ENCODE data around the gene UXS1.

Gene UXS1

DNA sequence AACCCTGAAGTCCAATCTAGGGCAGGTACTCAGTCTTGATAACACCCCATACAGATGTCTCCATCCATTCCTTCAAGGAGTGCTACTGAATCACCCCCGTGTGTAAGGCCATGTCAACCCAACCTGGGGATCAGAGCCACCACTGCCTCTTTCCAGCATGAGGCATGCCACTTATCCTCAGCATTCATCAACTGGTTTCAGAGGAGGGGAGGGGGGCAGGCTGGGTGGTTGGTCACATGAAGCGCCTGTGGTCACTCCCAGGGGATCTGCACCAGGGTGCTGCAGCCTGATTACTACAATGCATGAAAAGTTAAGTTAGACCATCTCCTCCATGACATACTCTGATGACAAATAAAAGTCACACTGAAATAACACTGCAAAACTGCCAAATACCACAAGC, 65.0 kb downstream of the UXS1 start:
- DNase-seq = no peak

DNA sequence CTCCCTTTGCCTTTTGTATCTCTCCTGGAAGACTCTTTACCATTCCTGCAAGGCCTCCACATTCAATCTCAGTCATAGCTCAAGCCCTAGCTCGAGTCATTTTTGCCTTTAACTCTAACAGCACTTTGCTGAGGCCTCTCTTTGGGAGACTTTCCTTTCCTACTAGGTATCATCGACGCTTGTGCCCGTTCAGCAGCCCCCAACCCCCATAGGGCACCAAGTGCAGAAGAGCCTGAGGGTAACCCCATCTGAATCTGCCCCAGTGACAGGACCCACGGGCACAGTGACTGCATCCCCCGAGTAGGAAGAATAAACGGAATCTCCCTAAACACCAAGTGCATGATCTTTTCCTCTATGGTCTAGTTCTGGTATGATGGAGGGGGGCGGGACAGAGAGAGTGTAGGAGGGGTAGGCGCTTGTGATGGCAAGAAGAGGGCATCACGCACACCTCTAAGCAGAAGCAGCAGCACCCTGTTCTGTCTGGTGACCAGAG, 66.3 kb downstream of the UXS1 start:
- no peak for DNase-seq

DNA sequence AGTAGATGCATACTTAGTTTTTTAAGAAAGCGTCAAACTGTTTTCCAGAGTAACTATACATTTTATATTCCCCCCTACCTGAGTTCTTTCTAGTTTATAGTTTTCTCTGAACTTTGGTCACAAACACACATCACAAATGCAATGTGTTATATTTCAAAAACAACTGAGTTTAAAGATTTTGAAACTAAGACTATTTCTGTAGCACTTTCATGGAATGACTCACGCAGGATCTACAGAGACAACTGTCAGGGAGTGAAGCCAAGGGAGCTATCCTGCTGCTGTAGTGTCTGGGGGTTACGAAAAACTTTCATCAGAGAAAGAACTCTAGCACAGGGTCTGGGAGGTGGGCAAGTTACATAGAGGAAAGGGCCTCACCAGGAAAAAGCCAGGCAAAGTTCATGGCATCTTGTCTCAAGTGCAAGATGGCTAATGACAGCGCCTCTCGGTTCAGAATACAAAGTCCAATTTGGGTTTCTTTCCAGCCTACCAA, 66.8 kb downstream of the UXS1 start:
- no peak for DNase-seq

DNA sequence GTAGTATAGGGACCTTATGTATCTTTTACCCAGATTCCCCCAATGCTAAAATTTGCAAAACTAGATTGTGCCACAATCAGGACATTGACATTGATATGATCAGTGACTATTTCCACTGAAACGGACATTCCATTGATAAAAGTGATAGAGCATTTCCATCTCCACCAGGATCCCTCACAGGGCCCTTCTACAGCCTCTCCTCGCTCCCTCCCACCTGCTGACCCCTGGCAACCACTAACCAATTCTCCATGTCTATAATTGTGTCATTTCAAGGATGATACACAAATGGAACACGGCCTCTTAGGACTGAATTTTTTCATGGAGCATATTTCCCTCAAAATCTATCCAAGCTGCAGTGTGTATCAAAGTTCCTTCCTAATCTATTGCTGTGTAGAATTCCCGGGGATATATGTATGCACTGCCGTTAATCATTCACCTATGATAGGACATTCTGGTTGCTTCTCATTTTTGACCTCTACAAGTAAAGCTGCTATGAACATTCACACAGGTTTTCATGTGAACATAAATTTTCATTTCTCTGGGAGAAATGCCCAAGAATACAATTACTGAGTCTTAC, 67.3 kb downstream of the UXS1 start:
- DNase-seq = no peak

DNA sequence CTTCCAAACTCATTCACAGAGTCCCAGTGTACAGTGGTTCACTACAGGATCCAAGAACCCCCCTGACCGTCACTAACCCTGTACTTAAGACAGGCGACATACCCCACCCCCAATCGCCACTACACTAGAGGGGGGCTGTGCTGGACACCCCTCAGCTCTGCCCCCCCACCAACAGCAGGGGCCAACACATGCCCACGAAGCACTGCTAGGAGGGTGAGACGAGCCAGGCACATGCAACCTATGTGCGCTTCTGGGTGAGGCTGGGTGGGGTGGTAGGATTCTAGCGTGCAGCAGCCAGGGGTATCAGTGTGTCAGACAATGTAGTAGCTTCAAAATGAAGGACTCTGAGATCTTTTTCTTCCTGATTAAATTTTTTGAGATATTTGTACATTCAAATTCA, 67.8 kb downstream of the UXS1 start:
- no peak for DNase-seq

DNA sequence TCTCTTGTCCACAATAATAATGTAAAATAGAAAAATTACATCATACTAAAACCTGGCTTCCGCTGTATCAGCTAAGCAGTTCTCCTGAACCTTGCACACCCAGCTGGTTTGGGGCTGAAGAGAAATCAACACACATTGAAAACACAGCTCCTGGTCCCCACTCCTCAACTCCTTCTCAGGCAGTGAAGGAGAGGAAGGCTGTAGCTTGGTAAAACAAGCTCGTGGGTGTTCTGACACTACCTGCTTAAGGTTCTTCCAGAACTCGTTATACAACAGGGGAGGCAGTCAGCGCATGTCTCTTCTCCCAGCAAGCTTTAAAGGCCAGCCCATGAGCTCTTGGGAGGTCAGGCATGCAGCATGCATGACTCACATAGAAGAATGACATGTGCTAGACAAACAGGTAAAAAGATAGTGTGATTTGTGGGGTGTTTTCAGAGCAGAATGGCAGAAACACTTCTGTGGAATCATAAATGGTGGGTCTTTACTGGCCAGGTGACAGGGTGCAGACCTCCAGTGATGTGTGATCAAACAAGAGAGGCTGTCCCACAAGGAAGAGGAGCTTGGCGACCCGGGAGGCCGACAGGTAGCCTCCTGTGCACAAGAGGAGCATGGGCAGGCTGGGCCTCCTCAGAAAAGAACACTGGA, 69.1 kb downstream of the UXS1 start:
- no peak for DNase-seq

DNA sequence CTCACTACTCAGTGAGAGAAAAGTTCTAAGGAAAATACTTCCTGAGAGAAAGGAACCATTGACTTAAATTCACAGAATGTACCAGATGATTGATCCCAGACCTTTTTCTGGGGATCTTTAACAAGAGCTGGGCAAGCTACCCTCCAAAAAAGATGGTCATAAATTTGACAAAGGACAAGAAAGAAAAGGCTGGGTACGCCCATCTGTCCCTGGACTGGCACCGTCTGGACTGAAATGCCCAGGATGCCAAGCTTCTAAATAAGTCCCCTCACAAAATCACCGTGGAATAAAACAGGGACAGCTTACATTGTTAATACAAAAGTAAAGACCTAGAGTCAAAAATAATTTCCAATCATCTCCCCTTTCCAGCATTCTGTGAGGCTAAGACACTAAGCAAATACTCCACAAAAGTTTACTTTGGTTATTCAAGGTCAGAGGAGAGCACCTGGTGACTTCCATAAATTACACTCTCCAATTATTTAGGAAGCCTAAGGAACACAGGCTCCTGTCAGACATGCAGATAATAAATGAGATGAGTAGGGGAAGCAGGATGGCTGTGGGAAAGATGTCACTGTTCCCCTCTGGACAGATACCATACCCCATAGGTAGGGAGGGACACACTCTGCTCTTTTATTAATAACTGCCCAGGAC, 69.9 kb downstream of the UXS1 start:
- no peak for DNase-seq

DNA sequence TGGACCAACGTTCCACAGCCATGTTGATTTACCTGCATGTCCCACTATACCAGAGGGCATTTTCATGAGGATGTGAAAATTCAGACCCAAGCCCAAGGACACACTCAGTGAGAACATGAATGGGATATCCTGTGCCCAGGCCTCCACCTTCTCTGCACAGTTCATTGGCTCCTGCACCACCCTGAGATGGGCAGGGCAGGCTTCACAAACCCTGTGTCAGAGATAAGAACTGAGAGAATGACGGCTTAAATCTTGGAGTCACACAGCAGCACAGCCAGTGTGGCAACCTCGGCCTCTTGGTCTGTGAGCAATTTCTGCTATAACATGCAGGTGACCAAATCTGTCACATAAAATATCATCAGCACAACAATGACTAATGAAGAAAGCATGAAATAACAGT, 71.9 kb downstream of the UXS1 start:
- DNase-seq = no peak

DNA sequence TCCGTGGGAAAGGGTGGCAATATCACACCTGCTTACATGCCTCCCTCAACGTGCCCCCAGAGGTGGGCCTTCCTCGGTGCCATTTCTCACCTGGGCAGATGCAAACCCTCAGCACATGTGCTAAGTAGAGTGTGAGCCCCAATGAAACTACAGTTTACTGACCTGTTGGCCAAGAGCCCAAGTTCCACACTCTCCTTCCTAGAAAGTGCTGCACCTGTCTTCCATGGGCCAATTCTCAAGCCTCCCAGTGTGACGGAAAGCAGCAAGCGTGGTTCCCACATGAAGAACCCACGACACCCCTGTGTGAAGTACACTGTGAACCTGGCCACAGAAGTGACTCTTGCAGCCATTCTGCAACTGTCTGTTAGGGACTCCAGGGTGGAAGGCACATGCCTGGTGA, 73.7 kb downstream of the UXS1 start:
- DNase-seq = no peak

DNA sequence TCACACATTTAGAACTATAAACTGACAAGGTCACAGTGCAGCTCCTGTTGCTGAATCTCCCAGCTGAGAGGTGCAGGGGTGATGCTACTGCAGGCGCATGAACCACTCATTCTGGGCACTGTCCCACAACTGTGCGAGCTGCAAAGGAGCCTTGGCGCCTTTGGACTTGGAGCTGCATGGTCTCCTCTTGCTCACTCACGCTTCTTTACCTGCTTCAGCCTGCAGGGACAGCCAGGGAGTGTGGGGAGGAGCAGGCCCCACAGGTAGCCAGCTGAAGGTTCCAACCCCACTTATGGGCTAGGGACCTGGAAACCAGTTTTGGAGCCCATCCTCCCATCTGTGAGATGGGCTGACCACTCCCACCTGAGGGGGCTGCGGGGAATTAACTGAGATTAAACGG, 75.0 kb downstream of the UXS1 start:
- no peak for DNase-seq

DNA sequence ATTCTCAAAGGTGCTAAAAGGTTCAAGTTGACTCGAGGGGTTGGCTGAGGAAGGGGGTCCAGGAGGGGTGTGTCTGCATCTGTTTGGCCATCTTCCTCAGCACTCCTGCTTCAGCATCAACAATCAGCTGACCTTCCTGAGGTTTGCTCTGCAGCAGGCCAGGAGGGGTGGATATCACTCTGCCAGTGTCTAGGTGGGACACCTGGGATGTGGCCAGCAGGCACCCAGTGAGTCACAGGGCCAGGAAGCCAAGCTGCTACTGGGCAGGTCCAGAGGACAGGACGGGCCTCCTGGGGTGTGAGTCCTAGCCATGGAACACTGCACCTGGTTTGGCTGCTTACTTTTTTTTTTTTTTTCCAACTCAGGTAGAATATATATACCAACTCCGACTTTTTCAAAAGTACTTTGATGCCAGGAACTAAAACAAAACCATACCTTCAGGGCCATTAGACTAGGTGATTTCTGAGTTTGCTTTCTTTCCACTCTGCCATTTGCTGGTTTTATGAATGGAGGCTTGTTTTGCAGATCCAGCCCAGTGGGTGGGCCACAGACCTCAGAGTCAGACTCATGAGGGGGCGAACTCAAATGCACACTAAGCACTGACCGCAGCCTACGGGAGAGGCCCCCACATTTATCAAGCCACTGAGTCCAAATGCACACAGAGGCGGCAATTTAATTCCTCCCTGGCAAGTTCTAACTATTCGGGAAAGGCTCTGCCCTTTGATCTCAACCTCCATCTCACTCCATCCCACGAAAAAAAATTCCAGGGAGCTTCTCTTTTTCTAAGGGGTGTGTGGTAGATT, 76.0 kb downstream of the UXS1 start:
- no peak for DNase-seq

DNA sequence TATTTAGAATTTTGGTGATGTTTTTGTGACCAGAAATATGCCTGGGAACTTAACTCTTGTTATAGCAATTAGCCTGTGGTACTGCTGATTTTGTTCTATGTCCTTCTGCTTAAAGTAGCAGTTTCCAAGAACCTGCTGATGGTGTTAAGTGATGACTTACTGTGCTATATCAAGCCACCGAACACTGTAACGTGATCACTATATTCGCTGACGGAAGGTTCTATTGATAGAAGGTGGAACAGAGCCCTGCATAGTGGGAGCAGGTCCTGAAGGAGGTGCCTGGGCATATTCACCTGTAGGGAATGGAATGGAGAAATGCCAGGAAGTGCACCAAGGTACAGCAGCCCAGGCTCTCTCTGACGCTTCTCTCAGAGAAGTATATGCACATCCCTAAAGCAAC, 76.8 kb downstream of the UXS1 start:
- no peak for DNase-seq

DNA sequence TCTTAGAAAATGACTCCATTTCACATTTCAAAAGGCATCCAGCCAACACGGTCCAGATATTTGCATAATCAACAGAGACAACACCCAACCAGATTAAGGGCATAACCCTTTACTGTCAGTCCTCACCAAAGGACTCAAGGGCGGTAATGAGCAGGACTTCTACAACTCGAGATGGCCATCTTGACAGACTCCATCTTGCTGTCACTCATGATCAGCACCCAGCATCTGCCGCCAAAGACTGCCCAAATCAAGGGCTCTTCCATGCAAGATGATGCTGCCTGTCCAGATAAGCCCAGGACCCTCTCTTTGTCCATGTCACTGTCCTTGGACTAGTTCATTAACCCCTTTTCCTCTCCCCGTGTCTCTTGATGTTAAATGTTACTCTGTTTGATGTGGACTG, 77.9 kb downstream of the UXS1 start:
- DNase-seq = no peak

DNA sequence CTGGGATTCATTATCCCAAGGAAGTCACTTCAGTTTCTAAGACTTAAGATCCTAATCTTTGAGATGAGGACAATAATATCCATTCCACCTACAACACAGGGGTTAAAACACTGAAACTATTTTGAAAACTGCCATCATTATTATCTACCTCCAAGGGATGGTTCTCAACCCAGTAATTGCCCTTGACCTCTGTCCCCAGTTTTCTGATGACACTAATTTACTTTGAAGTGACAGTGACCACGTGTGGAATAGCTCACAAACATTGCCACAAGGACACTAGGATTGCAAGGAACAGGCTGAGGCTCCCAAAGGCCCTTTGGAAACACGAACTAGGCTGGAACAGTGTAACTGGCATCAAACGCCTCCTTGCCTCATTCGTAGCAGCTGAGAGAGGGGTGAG, 78.4 kb downstream of the UXS1 start:
- DNase-seq = no peak

DNA sequence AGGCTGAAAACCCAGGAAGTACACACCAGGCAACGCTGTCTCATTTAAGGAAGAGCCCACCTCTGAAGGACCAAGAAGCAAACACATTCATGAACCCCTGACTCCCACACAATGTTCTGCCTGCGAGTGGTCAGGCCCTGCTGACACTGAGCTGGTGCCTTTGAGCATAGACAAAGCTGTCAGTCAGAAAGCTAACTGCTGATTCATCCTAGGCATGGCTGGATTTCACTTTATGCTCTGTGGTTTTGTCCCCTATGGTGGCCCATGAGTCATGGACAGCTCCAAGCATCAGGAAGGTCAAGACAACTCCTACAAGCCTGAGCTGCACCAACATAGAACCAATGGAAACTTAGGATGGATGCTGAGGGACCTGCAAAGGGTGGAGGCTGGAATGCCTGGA, 78.9 kb downstream of the UXS1 start:
- no peak for DNase-seq

DNA sequence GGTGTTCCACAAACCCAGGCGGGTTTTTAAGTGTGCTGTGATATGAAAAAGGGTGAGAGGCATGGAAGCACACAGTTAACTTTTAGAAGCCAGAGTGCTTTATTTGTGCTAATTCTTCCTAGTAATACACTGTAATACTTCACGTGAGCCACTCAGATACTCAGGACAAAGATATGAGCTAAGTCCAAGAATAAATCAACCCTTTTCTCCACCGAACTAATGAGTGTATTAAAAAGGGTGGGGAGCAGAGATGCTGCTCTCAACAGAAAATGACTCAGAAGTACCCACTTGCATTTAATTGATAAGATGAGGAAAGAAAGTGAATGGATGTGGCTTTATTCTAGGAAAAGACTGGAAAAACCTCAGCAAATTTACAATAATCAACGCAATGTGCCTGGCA, 79.9 kb downstream of the UXS1 start:
- no peak for DNase-seq

DNA sequence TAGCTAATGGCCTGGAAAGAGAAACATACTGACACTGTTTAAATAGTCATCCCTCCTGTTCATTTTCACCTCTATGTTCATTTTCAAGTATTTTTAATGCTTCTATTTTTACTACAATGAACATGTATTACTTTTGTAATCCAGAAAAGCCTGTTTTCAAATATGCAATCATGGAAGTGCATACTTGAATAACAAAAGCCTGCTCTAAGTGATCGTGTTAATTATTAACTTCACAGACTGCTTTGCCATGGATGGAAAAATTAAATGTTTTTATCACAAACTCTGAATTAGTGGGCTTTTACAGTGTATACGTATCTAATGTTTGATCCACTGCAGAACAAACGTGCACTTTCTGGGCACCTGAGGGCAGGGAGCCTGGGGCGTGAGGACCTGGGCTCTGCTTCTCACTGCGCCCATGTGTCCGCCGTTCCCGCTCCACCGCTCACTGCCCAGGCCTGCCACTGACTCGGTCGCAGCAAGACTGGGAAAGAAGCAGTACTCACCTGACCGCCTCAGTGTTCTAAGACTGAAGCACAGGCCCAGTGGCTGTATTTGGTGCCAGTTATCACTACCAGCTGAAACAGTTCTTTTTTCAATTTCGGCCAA, 80.6 kb downstream of the UXS1 start:
- no peak for DNase-seq

DNA sequence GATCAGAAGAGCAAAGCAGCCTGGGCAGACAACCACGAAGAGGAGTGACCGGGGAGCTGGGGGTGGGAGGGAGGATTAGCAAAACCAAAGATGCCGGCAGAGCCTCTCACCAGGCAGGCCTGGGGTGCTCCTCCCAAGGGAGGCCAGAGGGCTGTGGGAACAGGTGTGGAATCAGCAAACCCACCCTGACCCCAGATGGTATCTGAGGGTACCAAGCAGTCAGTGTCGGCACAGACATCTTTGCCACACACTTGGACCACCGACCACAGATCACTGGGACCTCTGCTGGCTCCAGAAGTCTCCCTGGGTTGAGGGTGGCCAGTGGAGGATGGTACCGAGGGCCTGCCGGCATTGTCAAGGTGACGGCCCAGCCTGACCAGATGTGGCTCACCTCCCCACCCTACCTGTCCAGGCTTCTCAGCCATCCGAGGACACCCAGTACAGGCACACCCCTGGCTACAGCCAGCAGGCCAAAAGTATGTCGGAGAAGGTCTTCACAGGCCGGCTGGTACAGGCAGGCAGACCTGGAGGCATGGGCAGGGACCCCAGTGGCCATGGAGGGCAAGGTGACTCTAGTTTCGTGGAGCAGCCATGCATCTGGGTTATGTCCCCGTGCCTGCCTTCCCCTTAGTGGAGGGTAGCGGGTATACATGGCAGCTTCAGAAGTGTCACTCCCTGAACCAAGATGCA, 82.1 kb downstream of the UXS1 start:
- DNase-seq = no peak

DNA sequence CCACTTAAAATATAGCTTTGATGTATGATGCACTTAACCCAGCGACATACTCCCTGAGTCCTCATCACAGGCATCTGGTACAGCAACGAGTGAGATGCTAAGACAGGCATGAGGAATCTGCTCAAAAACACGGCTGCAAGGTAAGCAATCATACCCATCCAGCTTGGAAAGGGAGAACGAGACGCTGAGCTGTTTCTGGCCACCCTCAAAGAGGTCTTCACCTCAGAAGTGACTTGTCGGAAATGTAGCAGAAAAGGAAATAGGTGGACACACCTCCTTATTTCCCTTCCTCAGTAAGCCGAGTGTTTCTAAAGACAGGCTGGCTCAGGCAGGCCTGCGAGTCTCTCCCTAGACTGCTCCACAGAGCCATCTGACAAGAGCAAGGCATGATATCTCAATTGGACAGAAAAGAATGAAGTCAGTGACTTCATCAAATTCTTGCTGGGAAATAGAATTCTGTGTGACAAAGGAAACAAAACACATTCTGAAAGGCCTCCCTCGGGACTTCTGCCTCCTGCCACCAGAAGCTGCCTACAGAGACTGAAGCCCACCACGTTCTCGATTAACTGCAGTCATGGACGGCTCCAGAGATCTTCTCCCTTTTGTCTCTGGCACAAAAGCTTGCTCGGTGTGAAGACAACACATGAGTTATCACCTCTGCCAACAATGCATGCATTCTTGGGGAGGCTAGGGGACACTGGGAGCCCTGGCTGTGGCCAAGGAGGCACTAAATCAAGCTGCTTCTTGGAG, 84.3 kb downstream of the UXS1 start:
- no peak for DNase-seq

DNA sequence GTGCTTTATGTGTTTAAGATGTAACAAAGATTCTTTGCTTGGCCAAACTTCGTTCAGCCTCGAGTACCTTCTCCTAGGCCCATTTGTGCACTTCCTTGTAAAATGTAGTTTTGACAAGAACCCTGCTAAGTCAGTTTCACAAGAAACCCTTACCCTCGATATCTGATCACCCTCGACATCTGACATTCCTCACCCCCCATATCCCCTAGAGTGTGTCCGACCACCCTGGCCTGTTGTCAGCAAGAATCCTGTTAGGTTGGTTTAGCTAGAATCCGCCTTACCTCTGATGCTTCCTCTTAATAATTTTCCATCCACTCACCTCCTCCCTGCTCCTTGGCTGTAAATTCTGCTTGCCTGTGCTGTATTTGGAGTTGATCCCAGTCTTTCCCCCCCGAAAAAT, 85.3 kb downstream of the UXS1 start:
- no peak for DNase-seq

DNA sequence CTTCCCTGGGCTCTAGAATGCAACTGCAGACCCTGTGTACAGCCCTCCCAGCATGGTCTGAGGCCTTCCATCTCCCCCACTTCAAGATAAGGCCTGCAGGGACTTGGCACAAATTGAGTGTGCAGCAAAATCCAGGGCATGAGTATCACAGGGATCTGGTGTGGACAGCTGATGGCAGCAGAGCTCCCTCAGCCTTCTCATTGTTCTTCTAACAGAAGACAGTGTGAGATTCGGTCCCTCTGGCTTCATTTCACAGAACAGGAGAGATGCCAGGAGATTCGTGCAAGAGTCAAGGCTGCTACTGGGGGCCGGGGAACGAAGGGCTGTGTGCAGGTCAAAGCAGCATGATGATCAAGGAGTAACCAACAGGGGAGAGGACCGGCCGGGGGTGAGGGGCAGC, 85.8 kb downstream of the UXS1 start:
- DNase-seq = no peak

All from GDM1 (cell line).